ENCODE results near the gene CENPQ.

Gene CENPQ

DNA sequence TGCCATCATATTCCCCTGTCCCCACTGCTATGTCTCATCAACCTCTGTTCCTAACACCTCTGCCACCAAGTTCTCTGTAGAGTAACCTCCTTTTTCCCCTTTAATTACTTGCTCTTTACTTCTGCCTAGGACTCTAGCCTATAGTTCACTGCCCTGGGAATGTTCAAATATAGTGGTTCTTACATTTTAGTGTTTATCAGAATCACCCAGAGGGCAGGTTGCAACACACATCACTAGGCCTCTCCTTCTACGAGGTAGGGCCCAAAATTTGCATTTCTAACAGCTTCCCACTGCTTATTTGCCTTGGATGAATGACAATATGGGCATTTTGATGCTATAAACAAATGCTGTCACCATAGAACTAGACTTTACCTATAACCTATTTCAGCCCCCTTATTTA is 64.2 kb downstream of the CENPQ start:
- TF ChIP-seq, protein P1, sequence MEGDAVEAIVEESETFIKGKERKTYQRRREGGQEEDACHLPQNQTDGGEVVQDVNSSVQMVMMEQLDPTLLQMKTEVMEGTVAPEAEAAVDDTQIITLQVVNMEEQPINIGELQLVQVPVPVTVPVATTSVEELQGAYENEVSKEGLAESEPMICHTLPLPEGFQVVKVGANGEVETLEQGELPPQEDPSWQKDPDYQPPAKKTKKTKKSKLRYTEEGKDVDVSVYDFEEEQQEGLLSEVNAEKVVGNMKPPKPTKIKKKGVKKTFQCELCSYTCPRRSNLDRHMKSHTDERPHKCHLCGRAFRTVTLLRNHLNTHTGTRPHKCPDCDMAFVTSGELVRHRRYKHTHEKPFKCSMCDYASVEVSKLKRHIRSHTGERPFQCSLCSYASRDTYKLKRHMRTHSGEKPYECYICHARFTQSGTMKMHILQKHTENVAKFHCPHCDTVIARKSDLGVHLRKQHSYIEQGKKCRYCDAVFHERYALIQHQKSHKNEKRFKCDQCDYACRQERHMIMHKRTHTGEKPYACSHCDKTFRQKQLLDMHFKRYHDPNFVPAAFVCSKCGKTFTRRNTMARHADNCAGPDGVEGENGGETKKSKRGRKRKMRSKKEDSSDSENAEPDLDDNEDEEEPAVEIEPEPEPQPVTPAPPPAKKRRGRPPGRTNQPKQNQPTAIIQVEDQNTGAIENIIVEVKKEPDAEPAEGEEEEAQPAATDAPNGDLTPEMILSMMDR (IDR thresholded peaks at IDR 0.05) = no peak
- Histone ChIP-seq H3K27ac (no peak overlapping the region), H3K4me3 (no peak overlapping the region)
- no peak for DNase-seq (ENCODE audit: low spot score)

DNA sequence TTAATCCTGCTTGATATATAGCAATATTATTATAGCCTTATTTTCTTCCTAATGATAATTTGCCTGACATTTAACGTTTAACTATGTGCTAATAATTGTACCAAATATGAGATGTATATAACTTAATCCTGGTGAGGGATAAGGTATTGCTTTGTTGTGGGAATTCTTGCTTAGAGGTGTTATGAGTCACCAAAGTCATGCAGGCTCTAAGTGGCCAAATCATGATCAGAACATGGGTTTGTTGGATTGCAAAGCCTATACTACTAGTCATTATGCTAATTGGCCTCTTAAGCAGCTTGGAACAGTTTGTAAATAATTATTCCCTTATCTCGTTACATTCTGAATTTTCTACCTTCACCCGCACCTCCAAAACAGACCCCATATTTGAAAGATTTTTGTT is 65.4 kb downstream of the CENPQ start:
- Histone ChIP-seq H3K4me3 (no peak overlapping the region), H3K27ac (no peak overlapping the region)
- DNase-seq (ENCODE audit: low spot score) = no peak
- TF ChIP-seq, protein P1 (IDR thresholded peaks at IDR 0.05) = no peak

DNA sequence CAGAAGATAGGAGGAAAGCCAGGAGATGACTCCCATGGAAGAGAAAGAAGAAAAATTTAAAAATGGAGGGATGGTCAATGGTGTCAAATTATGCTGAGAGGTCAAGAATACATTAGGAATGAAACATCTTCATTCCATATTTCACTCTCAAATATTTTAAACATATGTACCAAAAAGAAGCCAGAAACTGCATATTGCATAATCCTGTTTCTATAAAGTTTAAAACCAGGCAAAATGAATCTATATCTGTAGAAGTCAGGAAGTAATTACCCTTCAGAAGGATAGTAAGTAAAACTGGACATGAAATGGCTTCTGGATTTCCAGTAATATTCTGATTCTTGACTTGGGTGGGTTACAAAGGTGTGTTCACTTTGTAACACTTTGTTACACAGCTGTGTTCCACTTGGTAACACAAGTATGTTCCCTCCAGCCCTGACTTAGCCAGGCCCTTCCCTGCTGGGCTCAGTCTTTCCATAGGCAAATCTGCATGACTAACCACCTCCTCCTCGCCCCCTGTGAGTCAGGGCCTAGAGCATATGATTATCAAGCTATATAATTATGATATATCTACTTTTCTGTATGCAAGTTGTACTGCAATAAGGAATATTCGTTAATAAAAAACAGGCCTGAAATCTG is 67.1 kb downstream of the CENPQ start:
- TF ChIP-seq, protein P1 (IDR thresholded peaks at IDR 0.05) = no peak
- H3K4me3 ChIP-seq = no peak overlapping the region
- no peak for DNase-seq (ENCODE audit: low spot score)
- H3K27ac ChIP-seq = no peak overlapping the region

DNA sequence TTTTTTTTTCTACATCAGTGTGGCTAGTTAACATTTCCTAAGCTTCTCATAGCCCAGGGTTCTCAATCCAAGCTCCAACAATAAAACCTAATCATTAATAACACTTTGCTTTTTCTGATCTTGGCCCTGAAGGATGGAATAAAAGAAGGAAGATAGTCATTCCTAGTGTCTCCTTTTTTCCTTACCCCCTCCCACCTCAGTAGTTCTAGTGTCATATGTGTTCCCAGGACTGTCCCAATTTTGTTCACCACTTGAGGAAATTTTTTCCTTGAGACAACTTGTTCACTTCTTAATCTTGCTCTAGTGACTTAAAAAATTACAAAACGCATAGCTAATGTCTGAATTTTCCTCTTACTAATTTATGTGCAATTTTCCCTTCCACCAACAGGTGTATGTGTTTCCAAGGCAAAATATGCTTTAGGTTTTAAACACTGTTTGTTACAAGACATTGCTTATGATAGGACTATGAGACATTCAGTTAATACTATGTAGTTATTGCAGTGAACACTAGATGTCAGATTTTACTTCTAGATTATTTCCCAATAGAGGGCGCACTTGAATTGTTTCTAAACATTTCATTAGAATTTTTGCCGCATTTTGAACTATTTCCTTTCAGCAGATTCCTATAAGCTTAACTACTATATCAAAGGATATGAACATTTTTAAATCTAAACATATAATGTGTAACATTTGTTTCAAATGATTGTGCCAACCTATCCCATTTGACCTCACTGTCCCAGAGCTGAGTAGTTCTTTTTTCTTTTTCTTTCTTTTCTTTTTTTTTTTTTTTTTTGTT is 68.8 kb downstream of the CENPQ start:
- H3K4me3 ChIP-seq = no peak overlapping the region
- no peak overlapping the region for H3K27ac ChIP-seq
- no peak for DNase-seq (ENCODE audit: low spot score)
- TF ChIP-seq, protein P1 (IDR thresholded peaks at IDR 0.05) = peak; percentile 27

DNA sequence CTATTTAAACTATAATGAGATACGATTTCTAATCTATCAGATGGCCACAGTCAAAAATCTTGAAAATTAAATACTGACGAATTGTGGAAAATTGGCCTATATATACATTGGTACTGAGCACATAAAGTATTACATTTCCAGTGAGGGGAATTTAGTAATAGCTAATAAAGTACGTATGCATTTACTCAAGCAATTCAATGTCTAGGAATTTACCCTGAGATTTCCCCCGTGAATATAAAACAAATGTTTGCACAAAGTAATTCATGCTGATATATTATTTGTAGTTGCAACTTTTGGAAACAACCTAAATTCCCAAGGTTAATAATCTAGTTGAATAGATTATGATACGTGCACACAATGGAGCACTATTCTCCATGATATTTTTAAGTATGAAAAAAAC is 72.6 kb downstream of the CENPQ start:
- DNase-seq (ENCODE audit: low spot score) = no peak
- TF ChIP-seq, protein P1 (IDR thresholded peaks at IDR 0.05) = no peak
- Histone ChIP-seq H3K4me3 (no peak overlapping the region), H3K27ac (no peak overlapping the region)

DNA sequence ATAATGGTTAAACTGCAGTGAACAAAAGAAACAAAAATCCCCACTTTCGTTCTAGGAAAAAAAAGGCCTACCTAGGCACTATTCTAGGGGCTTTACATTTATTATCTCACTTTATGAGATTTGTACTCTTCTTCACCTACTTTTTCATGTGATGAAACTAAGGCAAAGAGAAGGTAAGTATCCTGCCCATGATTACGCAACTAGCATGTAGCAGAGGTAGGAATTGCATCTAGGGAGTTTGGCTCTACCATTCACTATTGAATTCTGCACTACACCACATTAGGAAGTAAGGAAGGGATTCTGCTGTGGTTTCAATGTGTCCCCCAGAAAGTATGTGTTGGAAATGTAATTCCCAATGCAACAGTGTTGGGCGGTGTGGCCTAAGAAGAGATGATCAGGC is 75.9 kb downstream of the CENPQ start:
- Histone ChIP-seq H3K27ac (no peak overlapping the region), H3K4me3 (no peak overlapping the region)
- TF ChIP-seq, protein P1 (IDR thresholded peaks at IDR 0.05) = no peak
- DNase-seq (ENCODE audit: low spot score) = no peak

DNA sequence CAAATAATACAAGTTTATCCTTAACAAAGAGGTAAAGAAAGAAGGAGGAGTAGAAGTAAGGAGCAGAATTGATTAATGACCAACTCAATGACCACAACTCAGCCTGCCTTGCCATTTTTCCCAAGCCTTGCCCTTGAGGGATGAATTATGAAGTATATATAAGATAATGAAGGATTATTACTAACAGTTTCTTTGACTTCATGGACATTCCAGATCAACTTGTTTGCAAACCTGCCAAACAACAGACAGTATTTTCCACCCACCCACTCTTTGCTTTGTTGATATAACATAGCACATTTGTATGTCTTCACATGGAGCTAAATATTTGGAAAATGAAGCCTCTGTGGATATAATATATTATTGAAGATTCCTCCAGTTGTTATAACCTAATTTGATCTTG is 77.4 kb downstream of the CENPQ start:
- no peak for DNase-seq (ENCODE audit: low spot score)
- no peak overlapping the region for H3K27ac ChIP-seq

More for the DNA sequence above, 77.4 kb downstream of the CENPQ start:
- H3K4me3 ChIP-seq = no peak overlapping the region
- TF ChIP-seq, protein P1 (IDR thresholded peaks at IDR 0.05) = no peak

All from coronary artery (tissue), 2 donors.